ENCODE data around the gene SNAPC5. TPM values are rescaled to one million over a fixed set of nuclear protein-coding genes. Genes with fewer than 3 reads are reported as not detected.
A peak's percentile ranks its signal among the peaks of the same experiment; 100 is the strongest.

Gene SNAPC5
- total and polyA plus RNA-seq, 2 experiments from 2014 or later, result 21.2 to 43.2 TPM

DNA sequence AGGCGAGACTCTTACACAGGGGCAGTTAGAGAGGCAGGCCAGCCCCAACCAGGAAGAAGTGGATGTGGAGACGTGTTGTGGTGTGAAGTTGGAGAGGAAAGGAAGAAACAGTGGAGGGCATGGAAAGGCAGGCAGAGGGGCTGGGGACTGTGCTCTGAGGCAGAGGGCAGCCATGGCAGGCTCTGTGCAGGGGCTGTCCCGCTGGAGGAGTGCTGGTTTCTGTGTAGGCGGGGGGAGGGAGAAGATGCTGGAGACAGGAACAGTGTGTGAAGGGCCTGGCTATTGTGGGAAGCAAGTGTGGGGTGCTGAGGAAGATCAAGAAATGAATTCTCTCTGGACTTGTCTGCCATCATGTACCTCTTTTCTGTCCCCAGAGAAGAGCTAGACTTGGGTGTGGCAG lies 21.0 kb downstream of the SNAPC5 start:
- no peak for DNase-seq (ENCODE audit: low spot score)
- H3K9me3 Mint-ChIP-seq, result no peaks in the 10 kb centered on the region
- no peak for TF ChIP-seq STAT1 (IDR thresholded peaks at IDR 0.05; ENCODE audit: unreplicated experiment)
- no peak for TF ChIP-seq ZNF114 (CRISPR knock-in tag; IDR thresholded peaks at IDR 0.05)
- no peak for TF ChIP-seq POLR2AphosphoS5 (IDR thresholded peaks at IDR 0.05; ENCODE audit: low read depth)
- no peak for TF ChIP-seq EZH2 (IDR thresholded peaks at IDR 0.05; ENCODE audit: low read depth, unreplicated experiment)
- no peak for TF ChIP-seq CREB1 (CRISPR knock-in tag; IDR thresholded peaks at IDR 0.05; ENCODE audit: low read depth)
- no peak for TF ChIP-seq REST (IDR thresholded peaks at IDR 0.05; ENCODE audit: unreplicated experiment)
- no peak for TF ChIP-seq EZH2phosphoT487 (IDR thresholded peaks at IDR 0.05; ENCODE audit: unreplicated experiment)
- TF ChIP-seq ZNF331 (CRISPR knock-in tag; IDR thresholded peaks at IDR 0.05; ENCODE audit: low read depth), result no peak
- TF ChIP-seq, protein P1, sequence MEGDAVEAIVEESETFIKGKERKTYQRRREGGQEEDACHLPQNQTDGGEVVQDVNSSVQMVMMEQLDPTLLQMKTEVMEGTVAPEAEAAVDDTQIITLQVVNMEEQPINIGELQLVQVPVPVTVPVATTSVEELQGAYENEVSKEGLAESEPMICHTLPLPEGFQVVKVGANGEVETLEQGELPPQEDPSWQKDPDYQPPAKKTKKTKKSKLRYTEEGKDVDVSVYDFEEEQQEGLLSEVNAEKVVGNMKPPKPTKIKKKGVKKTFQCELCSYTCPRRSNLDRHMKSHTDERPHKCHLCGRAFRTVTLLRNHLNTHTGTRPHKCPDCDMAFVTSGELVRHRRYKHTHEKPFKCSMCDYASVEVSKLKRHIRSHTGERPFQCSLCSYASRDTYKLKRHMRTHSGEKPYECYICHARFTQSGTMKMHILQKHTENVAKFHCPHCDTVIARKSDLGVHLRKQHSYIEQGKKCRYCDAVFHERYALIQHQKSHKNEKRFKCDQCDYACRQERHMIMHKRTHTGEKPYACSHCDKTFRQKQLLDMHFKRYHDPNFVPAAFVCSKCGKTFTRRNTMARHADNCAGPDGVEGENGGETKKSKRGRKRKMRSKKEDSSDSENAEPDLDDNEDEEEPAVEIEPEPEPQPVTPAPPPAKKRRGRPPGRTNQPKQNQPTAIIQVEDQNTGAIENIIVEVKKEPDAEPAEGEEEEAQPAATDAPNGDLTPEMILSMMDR (conservative IDR thresholded peaks at IDR 0.05; ENCODE audit: low read depth in 2 of 2), result no peak
- no peak overlapping the region for H2AFZ ChIP-seq
- H3K9me2 ChIP-seq (ENCODE audit: insufficient read depth), result no peaks in the 10 kb centered on the region
- H3K79me2 ChIP-seq (replicated peaks; ENCODE audit: insufficient read depth), result peaks cover 17% of the 10 kb centered on the region
- no peak overlapping the region for H3K27ac ChIP-seq (ENCODE audit: low read depth)
- H3K4me2 ChIP-seq, result no peak overlapping the region
- no peak for ATAC-seq
- H3K27me3 ChIP-seq (ENCODE audit: insufficient read depth), result no peaks in the 10 kb centered on the region
- peaks cover 46% of the 10 kb centered on the region for H3K4me1 ChIP-seq (ENCODE audit: insufficient read depth)
- H3K27me3 Mint-ChIP-seq (ENCODE audit: insufficient read depth, low read depth, poor library complexity), result peaks cover 8% of the 10 kb centered on the region
- H3K36me3 Mint-ChIP-seq (ENCODE audit: low read depth), result peaks cover 8% of the 10 kb centered on the region
- no peak overlapping the region for H3K4me3 ChIP-seq
- H3K27ac Mint-ChIP-seq, result peak overlapping the region; percentile 56
- H3K4me1 Mint-ChIP-seq, result peaks cover 61% of the 10 kb centered on the region
- peak overlapping the region; percentile 5; the same call in 1 of the 3 replicates for H3K4me3 Mint-ChIP-seq
- H3K36me3 ChIP-seq (ENCODE audit: insufficient read depth), result 0 out of 2 replicates have a peak, but pooled peaks cover 2% of the 10 kb centered on the region
- H4K20me1 ChIP-seq (replicated peaks; ENCODE audit: insufficient read depth), result no peaks in the 10 kb centered on the region; the same call in 1 of the 2 replicates
- H3F3A ChIP-seq (replicated peaks; ENCODE audit: low read depth), result peaks cover 25% of the 10 kb centered on the region

DNA sequence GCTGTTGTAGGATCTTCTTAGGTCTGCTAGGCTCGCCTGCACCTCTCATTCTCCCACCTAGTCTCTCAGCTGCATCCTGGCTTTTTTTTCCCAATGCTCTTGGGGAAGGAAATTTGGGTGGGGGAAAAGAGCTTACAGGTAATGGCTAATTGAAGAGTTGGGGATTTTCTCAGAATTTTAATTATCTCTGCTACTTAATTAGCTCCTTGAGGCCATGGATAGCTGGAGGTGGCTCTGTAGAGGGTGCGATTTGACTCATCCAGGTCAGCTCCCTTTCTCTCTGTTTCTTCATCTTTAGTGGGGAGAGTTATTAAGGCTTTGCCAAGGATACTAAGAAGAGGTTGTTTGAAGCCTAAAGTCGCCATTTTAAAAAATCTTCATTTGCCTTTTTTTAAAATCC lies 22.6 kb downstream of the SNAPC5 start:
- TF ChIP-seq, protein P2, sequence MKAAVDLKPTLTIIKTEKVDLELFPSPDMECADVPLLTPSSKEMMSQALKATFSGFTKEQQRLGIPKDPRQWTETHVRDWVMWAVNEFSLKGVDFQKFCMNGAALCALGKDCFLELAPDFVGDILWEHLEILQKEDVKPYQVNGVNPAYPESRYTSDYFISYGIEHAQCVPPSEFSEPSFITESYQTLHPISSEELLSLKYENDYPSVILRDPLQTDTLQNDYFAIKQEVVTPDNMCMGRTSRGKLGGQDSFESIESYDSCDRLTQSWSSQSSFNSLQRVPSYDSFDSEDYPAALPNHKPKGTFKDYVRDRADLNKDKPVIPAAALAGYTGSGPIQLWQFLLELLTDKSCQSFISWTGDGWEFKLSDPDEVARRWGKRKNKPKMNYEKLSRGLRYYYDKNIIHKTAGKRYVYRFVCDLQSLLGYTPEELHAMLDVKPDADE (IDR thresholded peaks at IDR 0.05), result no peak
- H3K27ac Mint-ChIP-seq, result peak overlapping the region; percentile 29
- H3K79me2 ChIP-seq (replicated peaks; ENCODE audit: insufficient read depth), result peaks cover 21% of the 10 kb centered on the region
- H3K9me2 ChIP-seq (ENCODE audit: insufficient read depth), result no peaks in the 10 kb centered on the region
- no peaks in the 10 kb centered on the region; the same call in 2 of the 3 replicates for H3K36me3 Mint-ChIP-seq (ENCODE audit: low read depth)
- H3K4me3 Mint-ChIP-seq, result peak overlapping the region; percentile 2; the same call in 2 of the 3 replicates
- H3K36me3 ChIP-seq (ENCODE audit: insufficient read depth), result no peaks in the 10 kb centered on the region
- H3K27me3 Mint-ChIP-seq (ENCODE audit: insufficient read depth, low read depth, poor library complexity), result peaks cover 9% of the 10 kb centered on the region
- H3F3A ChIP-seq (replicated peaks; ENCODE audit: low read depth), result peaks cover 25% of the 10 kb centered on the region
- H3K4me2 ChIP-seq, result peak overlapping the region; percentile 71
- DNase-seq (ENCODE audit: low spot score), result no peak
- no peaks in the 10 kb centered on the region; the same call in 1 of the 2 replicates for H4K20me1 ChIP-seq (replicated peaks; ENCODE audit: insufficient read depth)
- peak overlapping the region; percentile 96; the same call in 1 of the 2 replicates for H3K27ac ChIP-seq (ENCODE audit: low read depth)
- no peak for ATAC-seq
- H2AFZ ChIP-seq, result no peak overlapping the region
- H3K9me3 Mint-ChIP-seq, result no peaks in the 10 kb centered on the region
- H3K27me3 ChIP-seq (ENCODE audit: insufficient read depth), result no peaks in the 10 kb centered on the region
- H3K4me1 ChIP-seq (ENCODE audit: insufficient read depth), result peaks cover 60% of the 10 kb centered on the region
- H3K4me1 Mint-ChIP-seq, result peaks cover 72% of the 10 kb centered on the region
- H3K4me3 ChIP-seq, result peak overlapping the region; percentile 18; the same call in 1 of the 2 replicates
